Colonic mucosa (tissue), 4 donors: ENCODE data around the gene MERTK. TPM values are rescaled to one million over a fixed set of nuclear protein-coding genes. Genes with fewer than 3 reads are reported as not detected.

Experiments used
- DNase-seq: peaks from one replicate; pipeline ENCODE4 v3.0.0-alpha.2; 2020
- H3K27ac ChIP-seq: fragments of 200-600 bp; one replicate; pipeline ENCODE4 v1.8.0; 2021
- H3K27me3 ChIP-seq: fragments of 200-600 bp; one replicate; pipeline ENCODE4 v1.8.0; 2021
- H3K36me3 ChIP-seq: fragments of 200-600 bp; one replicate; pipeline ENCODE4 v1.8.0; 2021
- H3K4me1 ChIP-seq: fragments of 200-600 bp; one replicate; pipeline ENCODE4 v1.8.0; 2021; ENCODE audit warnings: mild to moderate bottlenecking
- H3K4me3 ChIP-seq: fragments of 200-600 bp; one replicate; pipeline ENCODE4 v1.8.0; 2021
- H3K9ac ChIP-seq, 2 donors: one replicate each; pipeline ENCODE4 v1.7.0; 2013; ENCODE audit warnings: control low read depth in 2 of 2, low read depth in 2 of 2, low read length in 2 of 2
- H3K9me3 ChIP-seq: fragments of 200-600 bp; one replicate; pipeline ENCODE4 v1.8.0; 2021
- CTCF ChIP-seq: fragments of 200-600 bp; IDR thresholded peaks from one replicate; pipeline ENCODE4 v1.8.0; 2022; ENCODE audit warnings: antibody characterized with exemption, mild to moderate bottlenecking
- intact Hi-C: fragments of 100-400 bp; cut with DNase I; formaldehyde crosslinking; loops from one replicate; pipeline ENCODE4 v1.14.1; 2022
- total RNA-seq, 2 donors: library from RNA; stranded (reverse); fragmentation: NEBNext Ultra II Directional in 1 of 2; extraction: Animal tissue kit (Norgen Biotek cat#: 25700) in 1 of 2; gene quantifications; one replicate each; pipeline ENCODE4 v1.2.1, GENCODE V29; 2021
- donor health status: healthy.
- donor health status: DM: no; HTN: no; CAD: no.
- donor health status: DM: no; HTN: no; CAD: no.

MERTK gene
- total RNA-seq, 2 donors from 2014 or later: 3.9 TPM

DNA sequence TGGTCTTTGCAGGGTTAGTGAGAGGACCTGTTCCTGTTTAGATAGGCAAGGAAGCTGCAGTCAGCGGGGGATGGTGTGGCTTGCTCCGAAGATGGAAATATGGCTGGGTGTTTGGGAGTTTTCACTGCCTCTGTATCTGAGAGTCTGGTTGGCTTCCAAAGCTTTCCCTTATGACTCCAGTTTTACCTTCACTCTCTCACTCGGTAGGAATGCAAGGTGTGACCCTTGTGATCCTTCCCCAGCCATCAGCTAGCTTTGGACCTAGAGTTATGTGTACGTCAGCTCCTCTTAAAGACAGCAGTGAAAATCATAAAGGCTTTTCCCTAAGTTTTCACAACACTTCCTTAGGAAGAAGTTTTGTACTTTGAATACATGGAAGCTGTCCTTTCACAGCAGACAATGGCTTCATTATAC lies 121.2 kb downstream of the MERTK start:
- DNase-seq: no peak
- TF ChIP-seq CTCF: no peak
- no peak overlapping the region for H3K27ac ChIP-seq

DNA sequence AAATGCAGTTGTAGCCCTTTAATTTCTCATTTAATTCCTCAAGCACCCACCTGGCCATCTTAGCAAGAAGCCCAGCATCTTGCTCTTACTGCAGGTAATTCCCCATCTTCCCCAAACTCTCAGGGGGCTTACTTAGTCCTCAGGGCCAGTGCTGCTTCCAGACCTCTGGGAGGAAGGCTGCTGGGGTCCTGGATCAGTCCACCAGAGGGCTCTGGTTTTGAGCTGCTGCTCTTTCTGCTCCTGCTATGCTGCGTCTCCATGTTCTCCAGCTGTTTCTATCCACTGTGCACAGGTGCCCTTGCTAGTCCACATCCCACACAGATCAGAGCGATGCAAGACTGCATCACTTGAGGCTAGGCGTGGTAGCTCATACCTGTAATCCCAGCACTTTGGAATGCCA lies 122.2 kb downstream of the MERTK start:
- Histone ChIP-seq H3K4me3 (no peak overlapping the region), H3K9me3 (no peaks in the 10 kb centered on the region), H3K36me3 (no peaks in the 10 kb centered on the region), H3K4me1 (no peaks in the 10 kb centered on the region), H3K27ac (no peak overlapping the region), H3K27me3 (no peaks in the 10 kb centered on the region), H3K9ac (no peak overlapping the region)
- intact Hi-C loops: no loop called here
- TF ChIP-seq CTCF: no peak
- DNase-seq: no peak

More for the DNA sequence above, 121.2 kb downstream of the MERTK start:
- intact Hi-C loops: no loop called here
- H3K27me3 ChIP-seq: no peaks in the 10 kb centered on the region
- no peaks in the 10 kb centered on the region for H3K36me3 ChIP-seq
- no peaks in the 10 kb centered on the region for H3K4me1 ChIP-seq
- no peaks in the 10 kb centered on the region for H3K9me3 ChIP-seq
- no peak overlapping the region for H3K4me3 ChIP-seq
- no peak overlapping the region for H3K9ac ChIP-seq

- H3K27ac ChIP-seq: no peak overlapping the region
- DNase-seq: no peak
- intact Hi-C loops: no loop called here
Measured at GRCh38 chr2:112021290-112021689, 122.9 kb downstream of the MERTK start.

DNA sequence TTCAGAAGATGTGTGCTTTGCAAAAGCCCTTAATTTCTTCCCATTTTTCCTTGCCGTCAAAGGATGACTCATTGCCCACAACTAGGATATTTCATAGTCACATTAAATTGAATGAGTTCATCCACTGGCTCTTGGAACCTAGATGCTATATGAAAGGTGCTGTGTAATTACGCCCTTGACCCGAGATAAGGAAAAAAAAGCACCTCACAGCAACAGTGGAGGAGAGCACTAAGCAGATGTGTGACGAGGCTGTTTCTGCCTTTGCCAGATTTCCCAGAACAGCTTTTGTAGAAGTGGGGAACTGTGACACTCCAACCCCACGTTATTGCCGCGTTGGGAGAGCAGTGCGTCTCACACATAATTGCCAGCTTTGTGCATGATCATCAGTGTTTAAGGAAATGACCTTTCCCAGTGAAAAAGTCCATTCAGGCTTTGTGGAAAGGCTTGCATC lies 123.4 kb downstream of the MERTK start:
- Histone ChIP-seq H3K36me3 (no peaks in the 10 kb centered on the region), H3K27ac (no peak overlapping the region)
- TF ChIP-seq CTCF: no peak

More at GRCh38 chr2:112021290-112021689, 122.9 kb downstream of the MERTK start:
- H3K36me3 ChIP-seq: no peaks in the 10 kb centered on the region
- H3K9me3 ChIP-seq: no peaks in the 10 kb centered on the region
- H3K4me3 ChIP-seq: no peak overlapping the region
- H3K27me3 ChIP-seq: no peaks in the 10 kb centered on the region
- no peak for TF ChIP-seq CTCF
- H3K9ac ChIP-seq: no peak overlapping the region
- H3K4me1 ChIP-seq: no peaks in the 10 kb centered on the region

DNA sequence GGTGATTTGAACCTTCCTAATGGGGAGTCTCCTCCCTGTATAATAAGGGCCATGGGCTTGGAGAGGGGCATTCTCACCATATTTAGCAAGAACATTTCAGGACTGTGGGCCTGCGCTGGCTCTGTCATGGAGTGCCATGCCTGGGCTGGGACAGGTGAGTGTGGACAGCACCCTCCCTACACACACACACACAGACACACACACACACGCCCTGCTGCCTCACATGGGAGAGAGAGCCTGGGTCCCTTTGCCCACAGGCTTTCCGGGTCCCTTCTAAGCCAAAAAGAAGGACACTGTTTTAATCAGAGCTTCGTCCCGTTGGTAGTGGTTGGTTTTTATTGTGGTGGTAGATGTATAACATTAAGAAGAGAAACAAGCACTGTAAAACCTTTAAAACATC lies 125.3 kb downstream of the MERTK start:
- TF ChIP-seq CTCF: no peak
- H3K36me3 ChIP-seq: no peaks in the 10 kb centered on the region

More for the DNA sequence above, 123.4 kb downstream of the MERTK start:
- no peaks in the 10 kb centered on the region for H3K27me3 ChIP-seq
- H3K4me3 ChIP-seq: no peak overlapping the region
- no peaks in the 10 kb centered on the region for H3K9me3 ChIP-seq
- H3K4me1 ChIP-seq: no peaks in the 10 kb centered on the region
- intact Hi-C loops: no loop called here
- no peak overlapping the region for H3K9ac ChIP-seq
- DNase-seq: no peak

More for the DNA sequence above, 125.3 kb downstream of the MERTK start:
- intact Hi-C loops: no loop called here
- Histone ChIP-seq H3K4me3 (no peak overlapping the region), H3K9ac (no peak overlapping the region), H3K27me3 (no peaks in the 10 kb centered on the region), H3K9me3 (no peaks in the 10 kb centered on the region), H3K4me1 (no peaks in the 10 kb centered on the region), H3K27ac (no peak overlapping the region)
- no peak for DNase-seq
